Measurements from ENCODE around the gene SCML1. TPM values are rescaled to one million over a fixed set of nuclear protein-coding genes. Genes with fewer than 3 reads are reported as not detected.

The SCML1 gene
- total RNA-seq, 4 donors from 2014 or later = 14.1 to 40.2 (median 21.7) TPM

- H3K4me3 ChIP-seq = no peak overlapping the region
- H3K9me3 ChIP-seq = no peaks in the 10 kb centered on the region
- TF ChIP-seq CTCF (IDR thresholded peaks at IDR 0.05) = no peak
- TF ChIP-seq POLR2A (IDR thresholded peaks at IDR 0.05) = no peak
- no peak for DNase-seq
- intact Hi-C loops (cut with DNase I; ENCODE audit: low total_unique reads) = no loop called here
- H3K36me3 ChIP-seq = no peaks in the 10 kb centered on the region
- H3K27ac ChIP-seq = no peak overlapping the region
- no peaks in the 10 kb centered on the region for H3K4me1 ChIP-seq
- no peaks in the 10 kb centered on the region for H3K27me3 ChIP-seq
These were observed 24.0 kb upstream of the SCML1 start for GRCh38 chrX:17713288-17713687.

GRCh38 chrX:17718649-17719165 lies 18.6 kb upstream of the SCML1 start:
- Histone ChIP-seq H3K27ac (no peak overlapping the region), H3K36me3 (no peaks in the 10 kb centered on the region), H3K4me1 (no peaks in the 10 kb centered on the region), H3K4me3 (no peak overlapping the region), H3K9me3 (no peaks in the 10 kb centered on the region), H3K27me3 (no peaks in the 10 kb centered on the region)
- no peak for DNase-seq
- no peak for TF ChIP-seq POLR2A (IDR thresholded peaks at IDR 0.05)
- intact Hi-C loops (cut with DNase I; ENCODE audit: low total_unique reads) = no loop called here

GRCh38 chrX:17719711-17720110 lies 17.6 kb upstream of the SCML1 start:
- no peak overlapping the region for H3K27ac ChIP-seq
- no peak for TF ChIP-seq CTCF (IDR thresholded peaks at IDR 0.05)
- TF ChIP-seq POLR2A (IDR thresholded peaks at IDR 0.05) = no peak
- H3K36me3 ChIP-seq = no peaks in the 10 kb centered on the region
- intact Hi-C loops (cut with DNase I; ENCODE audit: low total_unique reads) = no loop called here
- DNase-seq = no peak
- H3K27me3 ChIP-seq = no peaks in the 10 kb centered on the region
- H3K4me1 ChIP-seq = no peaks in the 10 kb centered on the region
- no peaks in the 10 kb centered on the region for H3K9me3 ChIP-seq
- no peak overlapping the region for H3K4me3 ChIP-seq

- TF ChIP-seq POLR2A (IDR thresholded peaks at IDR 0.05) (no peak), CTCF (IDR thresholded peaks at IDR 0.05) (no peak)
- no peaks in the 10 kb centered on the region for H3K27me3 ChIP-seq
- intact Hi-C loops (cut with DNase I; ENCODE audit: low total_unique reads) = no loop called here
- DNase-seq = no peak
- H3K9me3 ChIP-seq = no peaks in the 10 kb centered on the region
- H3K4me3 ChIP-seq = no peak overlapping the region
- H3K4me1 ChIP-seq = no peaks in the 10 kb centered on the region
- no peak overlapping the region for H3K27ac ChIP-seq
- no peaks in the 10 kb centered on the region for H3K36me3 ChIP-seq
These were observed 15.6 kb upstream of the SCML1 start for GRCh38 chrX:17721715-17722114.

- intact Hi-C loops (cut with DNase I; ENCODE audit: low total_unique reads) = no loop called here
- no peaks in the 10 kb centered on the region for H3K36me3 ChIP-seq
- no peak for TF ChIP-seq POLR2A (IDR thresholded peaks at IDR 0.05)
- TF ChIP-seq CTCF (IDR thresholded peaks at IDR 0.05) = no peak
- no peak overlapping the region for H3K4me3 ChIP-seq
- no peak for DNase-seq
- H3K4me1 ChIP-seq = no peaks in the 10 kb centered on the region
- H3K9me3 ChIP-seq = no peaks in the 10 kb centered on the region
- H3K27me3 ChIP-seq = no peaks in the 10 kb centered on the region
- H3K27ac ChIP-seq = no peak overlapping the region
These were observed 12.1 kb upstream of the SCML1 start for GRCh38 chrX:17725181-17725580.
